Suprapubic skin (tissue), 4 donors: Measurements from ENCODE around the gene GPHA2.

Experiments
- CTCF ChIP-seq, 2 donors: fragments of 200-600 bp in 1 of 2; fragments of 450-650 bp in 1 of 2; sonication (generic) in 1 of 2; IDR thresholded peaks; one replicate each; pipeline ENCODE4 v1.5.1; 2016 to 2019; ENCODE audit warnings: antibody characterized with exemption in 2 of 2, mild to moderate bottlenecking in 1 of 2, moderate library complexity in 1 of 2
- POLR2A ChIP-seq, 2 donors: fragments of 450-650 bp; IDR thresholded peaks; one replicate each; pipeline ENCODE4 v1.6.1; 2017; ENCODE audit warnings: antibody characterized with exemption in 2 of 2, mild to moderate bottlenecking in 2 of 2, moderate library complexity in 2 of 2
- POLR2AphosphoS5 ChIP-seq, 3 donors: sonication (generic); formaldehyde crosslinking; IDR thresholded peaks; one replicate each; pipeline ENCODE4 v1.6.1; 2017; ENCODE audit warnings: antibody characterized with exemption in 3 of 3

- no peak for TF ChIP-seq CTCF (IDR thresholded peaks at IDR 0.05)
- no peak for TF ChIP-seq POLR2AphosphoS5 (IDR thresholded peaks at IDR 0.05)
- TF ChIP-seq POLR2A (IDR thresholded peaks at IDR 0.05): no peak
Measured at GRCh38 chr11:64917663-64917995, 18.1 kb downstream of the GPHA2 start.
